T-helper 2 cell (primary cell): ENCODE measurements around the gene PADI1.

ENCODE experiments used
- DNase-seq, 5 experiments: peaks; one replicate each; pipeline versions ENCODE4 v3.0.0 to v3.0.0-alpha.2; 2012 to 2022
- total RNA-seq, 2 donors: gene quantifications; one replicate each; lab custom pipeline; 2026; lab: John Stamatoyannopoulos, UW

PADI1 gene
- total RNA-seq = 0 reads per million in 2 donors

- DNase-seq = no peak
Measured at GRCh38 chr1:17204546-17205440, at the start of gene PADI1. Gene PADI1 (plus strand): TSS chr1:17205128. CDS start chr1:17205218, 90 bp downstream.

GRCh38 chr1:17155257-17155920 is 49.5 kb upstream of the PADI1 start:
- DNase-seq = no peak

GRCh38 chr1:17156108-17156507 is 48.8 kb upstream of the PADI1 start:
- DNase-seq = peak in 1 of 5 experiments; percentile 63

GRCh38 chr1:17158961-17159360 is 46.0 kb upstream of the PADI1 start:
- DNase-seq = no peak

GRCh38 chr1:17161137-17161740 is 43.7 kb upstream of the PADI1 start:
- DNase-seq = peak in 1 of 5 experiments; percentile 40

GRCh38 chr1:17161926-17162800 is 42.8 kb upstream of the PADI1 start:
- DNase-seq = no peak

- DNase-seq = no peak
Measured at GRCh38 chr1:17162941-17163340, 42.0 kb upstream of the PADI1 start.

GRCh38 chr1:17163371-17163770 is 41.6 kb upstream of the PADI1 start:
- no peak for DNase-seq

- no peak for DNase-seq
Measured at GRCh38 chr1:17163789-17164666, 40.9 kb upstream of the PADI1 start.

GRCh38 chr1:17165823-17166222 is 39.1 kb upstream of the PADI1 start:
- no peak for DNase-seq

- DNase-seq = no peak
Measured at GRCh38 chr1:17167041-17167785, 37.7 kb upstream of the PADI1 start.

GRCh38 chr1:17167786-17168090 is 37.2 kb upstream of the PADI1 start:
- DNase-seq = no peak

- no peak for DNase-seq
Measured at GRCh38 chr1:17168091-17168876, 36.6 kb upstream of the PADI1 start.

GRCh38 chr1:17170571-17170970 is 34.4 kb upstream of the PADI1 start:
- no peak for DNase-seq

GRCh38 chr1:17173217-17173616 is 31.7 kb upstream of the PADI1 start:
- no peak for DNase-seq

GRCh38 chr1:17176306-17177061 is 28.4 kb upstream of the PADI1 start:
- no peak for DNase-seq

GRCh38 chr1:17177651-17178050 is 27.3 kb upstream of the PADI1 start:
- no peak for DNase-seq

GRCh38 chr1:17181781-17182464 is 23.0 kb upstream of the PADI1 start:
- peak in 1 of 5 experiments; percentile 25 for DNase-seq
